HEK293 (cell line): ENCODE data around the gene PLCG2.

Experiments
- CTCF ChIA-PET: fragments of 350-600 bp; formaldehyde crosslinking; extraction: SDS; loops from one replicate; lab custom pipeline; 2021; ENCODE audit warnings: antibody characterized with exemption; lab: Yijun Ruan, JAX
- POLR2A ChIA-PET: fragments of 300-600 bp; formaldehyde crosslinking; extraction: SDS; loops from one replicate; lab custom pipeline; 2020; ENCODE audit warnings: antibody characterized with exemption, inconsistent platforms; lab: Yijun Ruan, JAX
- H3K27ac ChIP-seq: fragments of 200-500 bp; sonication (Bioruptor generic); 2 replicates; pipeline ENCODE4 v1.5.1; 2014; ENCODE audit warnings: low read depth, low read length, control low read depth, inconsistent platforms; ENCODE audit errors: extremely low read depth
- H3K36me3 ChIP-seq, 2 experiments: fragments of 200-500 bp in 1 of 2; sonication (Bioruptor generic) in 1 of 2; 1 replicate in 1 of 2; 2 replicates in 1 of 2; pipeline ENCODE4 v1.5.1; 2014 to 2017; ENCODE audit warnings: inconsistent platforms in 2 of 2, low read length in 2 of 2; ENCODE audit not compliant: control insufficient read depth in 2 of 2, insufficient read depth in 1 of 2
- H3K4me1 ChIP-seq: fragments of 200-500 bp; sonication (Bioruptor generic); 2 replicates; pipeline ENCODE4 v1.5.1; 2014; ENCODE audit warnings: mild to moderate bottlenecking, low read length, inconsistent platforms; ENCODE audit not compliant: control insufficient read depth, insufficient read depth
- H3K4me3 ChIP-seq: 2 replicates; pipeline ENCODE4 v1.5.1; 2011; ENCODE audit warnings: low read depth, mild to moderate bottlenecking, control low read depth, low read length, moderate library complexity
- H3K9me3 ChIP-seq: fragments of 200-500 bp; sonication (Bioruptor generic); 2 replicates; pipeline ENCODE4 v1.5.1; 2014; ENCODE audit warnings: low read depth, low read length, inconsistent platforms; ENCODE audit not compliant: control insufficient read depth, insufficient read depth
- CTCF ChIP-seq: fragments of 450-650 bp; formaldehyde crosslinking; IDR thresholded peaks from 2 replicates; pipeline ENCODE4 v1.5.1; 2016; ENCODE audit warnings: missing biosample characterization, missing genetic modification characterization
- GLIS2 ChIP-seq: fragments of 450-650 bp; formaldehyde crosslinking; IDR thresholded peaks from 2 replicates; pipeline ENCODE4 v1.5.1; 2016; ENCODE audit warnings: missing biosample characterization, missing genetic modification characterization
- HIC1 ChIP-seq: fragments of 450-650 bp; formaldehyde crosslinking; IDR thresholded peaks from 2 replicates; pipeline ENCODE4 v1.5.1; 2016; ENCODE audit warnings: missing biosample characterization, missing genetic modification characterization
- SP7 ChIP-seq: fragments of 450-650 bp; formaldehyde crosslinking; IDR thresholded peaks from 2 replicates; pipeline ENCODE4 v1.5.1; 2016; ENCODE audit warnings: missing biosample characterization, missing genetic modification characterization
- TSHZ1 ChIP-seq: fragments of 450-650 bp; formaldehyde crosslinking; IDR thresholded peaks from 2 replicates; pipeline ENCODE4 v1.5.1; 2016; ENCODE audit warnings: missing biosample characterization, missing genetic modification characterization, borderline replicate concordance
- ZBTB20 ChIP-seq: fragments of 450-650 bp; formaldehyde crosslinking; IDR thresholded peaks from 2 replicates; pipeline ENCODE4 v1.5.1; 2016; ENCODE audit warnings: missing biosample characterization, missing genetic modification characterization
- ZNF114 ChIP-seq: fragments of 450-650 bp; formaldehyde crosslinking; IDR thresholded peaks from 2 replicates; pipeline ENCODE4 v1.5.0; 2017; ENCODE audit warnings: missing biosample characterization, missing genetic modification characterization
- ZNF16 ChIP-seq: fragments of 450-650 bp; formaldehyde crosslinking; IDR thresholded peaks from 2 replicates; pipeline ENCODE4 v1.5.1; 2016; ENCODE audit warnings: low read depth, missing biosample characterization, missing genetic modification characterization
- ZNF335 ChIP-seq: fragments of 450-650 bp; formaldehyde crosslinking; conservative IDR thresholded peaks from 2 replicates; pipeline ENCODE4 v1.5.1; 2016; ENCODE audit warnings: missing biosample characterization, missing genetic modification characterization
- ZNF433 ChIP-seq: fragments of 450-650 bp; formaldehyde crosslinking; IDR thresholded peaks from 2 replicates; pipeline ENCODE4 v1.5.1; 2016; ENCODE audit warnings: missing biosample characterization, missing genetic modification characterization, low read depth
- ZNF449 ChIP-seq: fragments of 450-650 bp; formaldehyde crosslinking; IDR thresholded peaks from 2 replicates; pipeline ENCODE4 v1.5.1; 2017; ENCODE audit warnings: missing biosample characterization, mild to moderate bottlenecking, missing genetic modification characterization, moderate library complexity
- ZNF610 ChIP-seq: fragments of 450-650 bp; formaldehyde crosslinking; IDR thresholded peaks from 2 replicates; pipeline ENCODE4 v1.5.1; 2016; ENCODE audit warnings: missing biosample characterization, missing genetic modification characterization, borderline replicate concordance
- ZNF654 ChIP-seq: fragments of 450-650 bp; formaldehyde crosslinking; IDR thresholded peaks from 2 replicates; pipeline ENCODE4 v1.5.1; 2016; ENCODE audit warnings: low read depth, missing biosample characterization, missing genetic modification characterization
- ZNF658 ChIP-seq: fragments of 450-650 bp; formaldehyde crosslinking; IDR thresholded peaks from 2 replicates; pipeline ENCODE4; 2016; ENCODE audit warnings: missing biosample characterization, missing genetic modification characterization
- ZNF701 ChIP-seq: fragments of 450-650 bp; formaldehyde crosslinking; IDR thresholded peaks from 2 replicates; pipeline ENCODE4 v1.5.1; 2016; ENCODE audit warnings: missing biosample characterization, missing genetic modification characterization

The PLCG2 gene

GRCh38 chr16:81737885-81738536, 41.1 kb upstream of the PLCG2 start (continued):
- TF ChIP-seq ZNF449 (tag by site-specific recombination): no peak
- TF ChIP-seq CTCF (tag by site-specific recombination): peak; percentile 90
- no peak for TF ChIP-seq ZNF16 (tag by site-specific recombination)
- TF ChIP-seq SP7 (tag by site-specific recombination): 0 out of 2 replicates have a peak, but pooled peaks have one; percentile 11
- TF ChIP-seq ZNF654: peak; percentile 87

- no peak overlapping the region for H3K4me3 ChIP-seq
- H3K4me1 ChIP-seq: no peaks in the 10 kb centered on the region
- ChIA-PET POLR2A (no interaction called here), CTCF (interaction anchor here (0.5 to 1.4 kb wide), 3 partner anchors 11 to 534 kb away, joined by 3 to 4 read pairs (median 3); no protein-coding TSS in a partner anchor)
- no peak overlapping the region for H3K27ac ChIP-seq
- TF ChIP-seq ZNF654: no peak
- TF ChIP-seq GLIS2 (tag by site-specific recombination): no peak
- TF ChIP-seq ZNF701 (tag by site-specific recombination): no peak
- TF ChIP-seq TSHZ1 (tag by site-specific recombination): no peak
- TF ChIP-seq ZBTB20 (tag by site-specific recombination): no peak
- no peak for TF ChIP-seq ZNF658 (tag by site-specific recombination)
- TF ChIP-seq HIC1 (tag by site-specific recombination): no peak
- TF ChIP-seq, all 188 proteins: peak for 0
- H3K9me3 ChIP-seq: no peaks in the 10 kb centered on the region
- no peaks in the 10 kb centered on the region for H3K36me3 ChIP-seq
Measured at GRCh38 chr16:81738783-81739496, 40.2 kb upstream of the PLCG2 start.

- Histone ChIP-seq H3K4me3 (no peak overlapping the region), H3K36me3 (no peaks in the 10 kb centered on the region), H3K9me3 (no peaks in the 10 kb centered on the region), H3K4me1 (no peaks in the 10 kb centered on the region), H3K27ac (no peak overlapping the region)
- POLR2A ChIA-PET: no interaction called here
- TF ChIP-seq ZNF433 (tag by site-specific recombination): no peak
- TF ChIP-seq ZNF335: no peak
- no peak for TF ChIP-seq ZNF114 (tag by site-specific recombination)
- TF ChIP-seq ZNF610 (tag by site-specific recombination): no peak
- CTCF ChIA-PET: interaction anchor here (0.9 to 1.4 kb wide), 2 partner anchors 135 to 534 kb away, joined by 3 to 4 read pairs; no protein-coding TSS in a partner anchor
Measured at GRCh38 chr16:81739503-81739902, 39.6 kb upstream of the PLCG2 start.
